ENCODE data around the gene ART1. TPM values are rescaled to one million over a fixed set of nuclear protein-coding genes. Genes with fewer than 3 reads are reported as not detected.

Gene ART1
- total RNA-seq, 4 donors from 2014 or later = not detected

- WGBS, 2 donors = 80 to 83% methylated on average over 5 of the region's 5 CpGs
- Histone ChIP-seq H3K4me3 (no peak overlapping the region), H3K9me3 (no peaks in the 10 kb centered on the region), H3K36me3 (no peaks in the 10 kb centered on the region), H3K27me3 (no peaks in the 10 kb centered on the region), H3K27ac (no peak overlapping the region), H3K4me1 (no peaks in the 10 kb centered on the region)
- DNase-seq = no peak
- intact Hi-C loops (cut with DNase I) = no loop called here
- TF ChIP-seq, protein P1, sequence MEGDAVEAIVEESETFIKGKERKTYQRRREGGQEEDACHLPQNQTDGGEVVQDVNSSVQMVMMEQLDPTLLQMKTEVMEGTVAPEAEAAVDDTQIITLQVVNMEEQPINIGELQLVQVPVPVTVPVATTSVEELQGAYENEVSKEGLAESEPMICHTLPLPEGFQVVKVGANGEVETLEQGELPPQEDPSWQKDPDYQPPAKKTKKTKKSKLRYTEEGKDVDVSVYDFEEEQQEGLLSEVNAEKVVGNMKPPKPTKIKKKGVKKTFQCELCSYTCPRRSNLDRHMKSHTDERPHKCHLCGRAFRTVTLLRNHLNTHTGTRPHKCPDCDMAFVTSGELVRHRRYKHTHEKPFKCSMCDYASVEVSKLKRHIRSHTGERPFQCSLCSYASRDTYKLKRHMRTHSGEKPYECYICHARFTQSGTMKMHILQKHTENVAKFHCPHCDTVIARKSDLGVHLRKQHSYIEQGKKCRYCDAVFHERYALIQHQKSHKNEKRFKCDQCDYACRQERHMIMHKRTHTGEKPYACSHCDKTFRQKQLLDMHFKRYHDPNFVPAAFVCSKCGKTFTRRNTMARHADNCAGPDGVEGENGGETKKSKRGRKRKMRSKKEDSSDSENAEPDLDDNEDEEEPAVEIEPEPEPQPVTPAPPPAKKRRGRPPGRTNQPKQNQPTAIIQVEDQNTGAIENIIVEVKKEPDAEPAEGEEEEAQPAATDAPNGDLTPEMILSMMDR (IDR thresholded peaks at IDR 0.05) = no peak
- TF ChIP-seq POLR2A (IDR thresholded peaks at IDR 0.05) = no peak
These were observed 21.8 kb upstream of the ART1 start for GRCh38 chr11:3623121-3623520.

- no peaks in the 10 kb centered on the region for H3K9me3 ChIP-seq
- no peak for TF ChIP-seq POLR2A (IDR thresholded peaks at IDR 0.05)
- TF ChIP-seq, protein P1 (IDR thresholded peaks at IDR 0.05) = no peak
- H3K27me3 ChIP-seq = no peaks in the 10 kb centered on the region
- no peak overlapping the region for H3K27ac ChIP-seq
- H3K4me1 ChIP-seq = no peaks in the 10 kb centered on the region
- WGBS, 2 donors = 51 to 67% methylated on average over 7 to 8 of the region's 8 CpGs
- intact Hi-C loops (cut with DNase I) = no loop called here
- no peaks in the 10 kb centered on the region for H3K36me3 ChIP-seq
- H3K4me3 ChIP-seq = no peak overlapping the region
- DNase-seq = no peak
These were observed 21.0 kb upstream of the ART1 start for GRCh38 chr11:3623767-3624458.

DNA sequence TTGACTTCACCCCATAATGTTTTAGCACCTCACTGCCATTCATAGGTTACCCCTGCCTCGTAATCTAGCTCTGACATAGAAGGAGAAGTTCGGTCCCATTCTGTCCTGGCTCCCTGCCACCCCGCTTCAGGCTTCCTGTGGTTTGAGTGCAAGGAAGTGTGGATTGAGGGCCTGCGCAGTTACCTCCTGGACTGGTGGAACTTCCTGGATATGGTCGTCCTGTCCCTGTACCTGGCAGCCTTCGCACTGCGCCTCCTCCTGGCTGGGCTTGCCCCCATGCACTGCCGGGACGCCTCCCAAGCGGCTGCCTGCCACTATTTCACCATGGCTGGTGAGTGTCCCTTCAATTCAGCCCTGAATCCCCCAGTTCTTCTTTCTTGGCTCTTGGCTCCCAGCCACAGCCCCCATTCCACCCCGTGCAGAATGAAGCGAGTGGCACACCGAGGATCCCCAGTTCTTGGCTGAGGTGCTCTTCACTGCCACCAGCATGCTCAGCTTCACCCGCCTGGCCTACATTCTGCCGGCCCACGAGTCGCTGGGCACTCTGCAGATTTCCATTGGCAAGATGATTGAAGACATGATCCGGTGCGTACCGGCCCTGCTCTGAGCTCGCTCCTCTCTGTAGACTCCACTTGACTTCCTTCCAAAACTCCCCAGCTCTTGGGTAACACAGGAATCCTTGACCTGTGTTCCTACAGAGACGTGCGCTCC is 18.5 kb upstream of the ART1 start:
- DNase-seq = no peak
- intact Hi-C loops (cut with DNase I) = no loop called here
- TF ChIP-seq, protein P1 (IDR thresholded peaks at IDR 0.05) = no peak

GRCh38 chr11:3627291-3627690 is 17.6 kb upstream of the ART1 start:
- intact Hi-C loops (cut with DNase I) = no loop called here
- WGBS, 2 donors = 93 to 94% methylated on average over 1 of the region's 1 CpG
- Histone ChIP-seq H3K36me3 (no peaks in the 10 kb centered on the region), H3K27me3 (no peaks in the 10 kb centered on the region), H3K4me3 (no peak overlapping the region), H3K9me3 (no peaks in the 10 kb centered on the region), H3K27ac (no peak overlapping the region), H3K4me1 (no peaks in the 10 kb centered on the region)
- TF ChIP-seq, protein P1 (IDR thresholded peaks at IDR 0.05) = no peak
- no peak for TF ChIP-seq POLR2A (IDR thresholded peaks at IDR 0.05)
- DNase-seq = no peak

More for the DNA sequence above, 18.5 kb upstream of the ART1 start:
- no peak overlapping the region for H3K27ac ChIP-seq
- WGBS, 2 donors = 69 to 71% methylated on average over 11 to 23 of the region's 23 CpGs
- no peaks in the 10 kb centered on the region for H3K4me1 ChIP-seq
- no peak overlapping the region for H3K4me3 ChIP-seq
- H3K9me3 ChIP-seq = no peaks in the 10 kb centered on the region
- H3K36me3 ChIP-seq = no peaks in the 10 kb centered on the region
- no peaks in the 10 kb centered on the region for H3K27me3 ChIP-seq

- 81 to 89% methylated on average over 3 to 4 of the region's 4 CpGs for WGBS, 2 donors
- DNase-seq = no peak
These were observed 13.6 kb upstream of the ART1 start for GRCh38 chr11:3631331-3631730.

More at GRCh38 chr11:3631331-3631730, 13.6 kb upstream of the ART1 start:
- intact Hi-C loops (cut with DNase I) = no loop called here
- H3K27me3 ChIP-seq = no peaks in the 10 kb centered on the region
- H3K4me3 ChIP-seq = no peak overlapping the region
- H3K36me3 ChIP-seq = no peaks in the 10 kb centered on the region
- no peak overlapping the region for H3K27ac ChIP-seq
- H3K9me3 ChIP-seq = no peaks in the 10 kb centered on the region
- H3K4me1 ChIP-seq = no peaks in the 10 kb centered on the region
- TF ChIP-seq, protein P1 (IDR thresholded peaks at IDR 0.05) = no peak
- TF ChIP-seq POLR2A (IDR thresholded peaks at IDR 0.05) = no peak
